ENCODE data around the gene ZFP14.
"Not testable (repeated sequence)": the region's sequence is repeated elsewhere in the genome, so short reads cannot be mapped to it uniquely, and the experiment has no call there.

ZFP14 gene

DNA sequence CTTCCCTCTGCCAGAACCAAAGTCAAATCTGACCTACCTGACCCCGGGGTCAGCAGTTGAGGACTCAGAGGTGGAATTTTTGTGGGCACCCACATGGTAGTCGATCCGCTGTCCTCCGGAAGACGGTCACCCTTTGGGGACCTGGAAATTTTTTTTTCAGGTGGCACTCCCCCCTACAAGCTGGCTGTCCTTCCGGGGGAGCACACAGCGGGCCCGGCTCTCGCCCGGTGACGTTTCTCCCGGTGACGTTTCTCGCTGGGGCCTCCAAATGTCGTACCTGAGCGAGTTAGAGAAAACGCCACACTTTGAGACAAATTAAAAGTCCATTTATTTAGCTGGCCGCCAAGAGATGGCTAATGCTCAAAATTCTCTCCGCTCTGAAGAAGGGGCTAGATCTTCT, 48.8 kb downstream of the ZFP14 start:
- DNase-seq: no peak

DNA sequence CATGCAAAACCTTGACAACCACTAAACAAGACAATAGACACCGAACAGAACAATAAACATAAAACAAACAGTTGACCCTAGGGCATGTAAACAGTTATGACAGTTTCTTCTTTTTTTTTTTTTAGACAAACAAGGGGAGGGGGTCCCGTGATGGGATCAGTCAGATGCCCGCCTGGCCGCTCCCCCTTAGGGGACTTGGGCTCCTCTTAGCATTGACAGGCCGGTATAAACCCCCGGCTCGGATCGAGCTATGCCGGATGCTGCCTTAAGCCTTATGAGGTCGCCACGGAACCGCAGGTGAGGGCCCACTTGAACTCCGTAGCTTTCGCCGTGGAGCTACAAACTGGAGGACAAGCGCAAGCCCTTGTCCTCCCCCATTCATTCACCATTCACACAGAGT, 49.5 kb downstream of the ZFP14 start:
- DNase-seq: not testable (repeated sequence)

GRCh38 chr19:36326649-36327048, 52.4 kb downstream of the ZFP14 start:
- not testable (repeated sequence) for DNase-seq

DNA sequence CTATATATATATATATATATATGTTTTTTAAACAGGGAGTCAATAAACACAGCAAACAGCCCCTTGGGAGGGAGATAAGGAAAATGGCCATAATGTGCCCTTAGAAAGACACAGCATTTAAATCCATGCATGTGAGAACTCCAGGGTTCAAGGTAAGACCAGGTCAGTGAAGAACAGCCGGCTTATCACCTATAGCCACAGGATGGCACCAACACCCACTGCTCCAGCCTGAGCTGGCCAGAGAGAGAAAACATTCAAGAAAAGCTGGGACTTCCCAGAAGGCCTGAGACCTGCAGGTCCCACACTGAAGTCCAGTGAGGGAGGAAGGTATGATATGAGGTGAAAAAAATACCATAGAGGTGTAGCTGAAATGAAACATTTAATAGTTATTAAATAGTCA, 63.8 kb downstream of the ZFP14 start:
- not testable (repeated sequence) for DNase-seq

DNA sequence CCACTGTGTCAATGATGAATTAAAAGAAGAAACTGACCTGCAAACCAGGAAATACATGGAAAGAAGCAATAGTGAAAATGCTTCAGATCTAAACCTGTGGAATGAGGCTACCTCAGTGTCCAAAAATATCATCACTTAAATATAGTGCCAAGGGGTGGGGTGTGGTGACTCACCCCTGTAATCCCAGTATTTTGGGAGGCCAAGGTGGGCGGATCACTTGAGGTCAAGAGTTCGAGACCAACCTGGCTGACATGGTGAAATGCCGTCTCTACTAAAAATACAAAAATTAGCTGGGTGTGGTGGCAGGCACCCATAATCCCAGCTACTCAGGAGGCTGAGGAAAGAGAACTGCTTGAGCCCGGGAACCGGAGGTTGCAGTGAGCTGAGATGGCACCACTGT, 64.9 kb downstream of the ZFP14 start:
- DNase-seq: not testable (repeated sequence)

- not testable (repeated sequence) for DNase-seq
Observed at GRCh38 chr19:36311098-36311760, 67.8 kb downstream of the ZFP14 start.

DNA sequence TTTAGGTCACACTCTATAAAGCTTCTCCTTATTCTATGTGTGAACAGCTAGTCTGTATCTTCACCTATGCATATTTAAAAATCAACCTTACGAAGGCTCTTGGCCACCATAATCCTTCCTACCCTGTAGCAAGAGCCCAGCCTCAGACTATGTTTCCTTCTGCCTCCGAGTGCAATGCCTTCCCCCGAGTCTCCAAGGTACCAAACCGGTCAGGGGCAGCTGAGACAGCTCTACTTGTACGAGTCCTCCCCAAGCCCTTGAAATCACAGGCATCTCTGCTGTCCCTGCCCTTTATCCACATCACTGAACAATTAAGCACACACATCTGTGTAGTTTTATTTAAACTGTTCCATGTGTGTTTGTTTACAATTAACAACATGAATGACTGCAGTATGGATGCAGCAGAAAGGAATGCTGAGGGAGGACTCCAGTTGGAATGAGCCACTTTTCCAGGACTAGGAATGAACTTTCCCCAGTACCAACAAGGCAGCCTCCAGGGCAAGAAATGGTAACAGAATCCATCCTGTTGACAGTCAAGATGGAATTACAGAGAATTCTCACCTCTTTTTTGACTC, 68.5 kb downstream of the ZFP14 start:
- DNase-seq: not testable (repeated sequence)

GRCh38 chr19:36309759-36310158, 69.2 kb downstream of the ZFP14 start:
- not testable (repeated sequence) for DNase-seq

DNA sequence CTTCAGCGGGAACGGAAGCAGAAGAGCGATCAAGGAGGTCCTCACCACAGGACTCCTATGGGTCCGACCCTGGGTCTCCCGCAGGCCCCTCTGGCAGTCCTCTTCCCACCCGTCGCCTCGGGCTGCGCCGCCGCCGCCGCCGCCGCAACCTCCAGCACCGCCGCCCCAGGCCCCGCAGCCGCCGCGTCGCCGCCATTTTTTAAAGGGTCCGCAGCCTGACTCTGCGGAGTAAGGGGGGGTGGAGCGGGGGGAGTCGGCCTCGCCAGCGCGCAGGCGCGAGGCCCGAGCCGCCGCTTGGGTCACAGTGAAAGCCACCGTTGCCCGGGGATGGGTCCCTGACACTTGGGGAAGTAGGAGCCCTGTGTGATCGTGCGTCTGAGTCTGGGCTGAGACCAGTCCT, 69.7 kb downstream of the ZFP14 start:
- DNase-seq: not testable (repeated sequence)

DNA sequence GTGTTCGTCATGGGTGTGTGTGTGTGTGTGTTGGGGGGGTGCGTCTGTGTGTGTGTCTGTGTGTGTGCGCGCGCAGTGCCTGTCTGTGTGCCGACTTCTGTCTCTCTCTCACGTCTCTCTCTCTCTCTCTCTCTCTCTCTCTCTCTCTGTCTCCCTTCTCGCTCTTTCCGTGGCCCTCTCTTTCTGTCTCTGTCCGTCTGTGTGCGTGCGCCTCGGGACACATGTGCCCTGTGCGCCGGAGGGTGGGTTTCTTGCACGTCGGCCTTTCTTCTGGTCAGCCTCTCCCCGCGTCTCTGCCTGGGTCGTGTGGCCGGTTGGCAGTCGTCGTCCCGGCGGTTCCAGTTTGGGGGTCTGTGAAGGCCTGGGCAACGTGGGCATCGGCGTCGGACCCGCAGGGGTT, 86.7 kb downstream of the ZFP14 start:
- DNase-seq: not testable (repeated sequence)
